Measurements from ENCODE around the gene GDF2. TPM values are rescaled to one million over a fixed set of nuclear protein-coding genes. Genes with fewer than 3 reads are reported as not detected.

GDF2 gene
- total RNA-seq, 3 donors from 2014 or later (not counting 1 experiment from before 2014, with no cell fraction given): not detected

GRCh38 chr10:47309408-47310089, 12.7 kb upstream of the GDF2 start:
- Mint-ChIP-seq H3K4me3 (no peak overlapping the region), H3K4me1 (no peaks in the 10 kb centered on the region), H3K27ac (no peak overlapping the region), H3K27me3 (ENCODE audit: low read depth in 2 of 2) (no peaks in the 10 kb centered on the region), H3K9me3 (no peaks in the 10 kb centered on the region), H3K36me3 (no peaks in the 10 kb centered on the region)
- H3K9me3 ChIP-seq (ENCODE audit: control insufficient read depth, insufficient read depth, low read length): no peaks in the 10 kb centered on the region
- intact Hi-C loops (cut with micrococcal nuclease): no loop called here
- DNase-seq (peak in 1 of 2 donors; percentile 36), ATAC-seq (no peak)
- peaks cover 2% of the 10 kb centered on the region for H3K4me1 ChIP-seq (ENCODE audit: control insufficient read depth, insufficient read depth, low read length)
- H3K36me3 ChIP-seq (ENCODE audit: control insufficient read depth, insufficient read depth, low read length): no peaks in the 10 kb centered on the region
- no peak overlapping the region for H3K4me3 ChIP-seq (ENCODE audit: low read length)
- 87% methylated on average over 33 of the region's 34 CpGs for WGBS (ENCODE audit: insufficient coverage)
- TF ChIP-seq CTCF (IDR thresholded peaks at IDR 0.05): no peak
- H3K27ac ChIP-seq (ENCODE audit: low read length): no peak overlapping the region
- no peaks in the 10 kb centered on the region for H3K27me3 ChIP-seq (ENCODE audit: control insufficient read depth, insufficient read depth, low read length)

- H3K4me3 Mint-ChIP-seq: no peak overlapping the region
- H3K4me1 ChIP-seq (ENCODE audit: control insufficient read depth, insufficient read depth, low read length): peaks cover 2% of the 10 kb centered on the region
Observed at GRCh38 chr10:47310090-47310505, 12.2 kb upstream of the GDF2 start.

GRCh38 chr10:47311193-47311931, 10.9 kb upstream of the GDF2 start:
- H3K4me3 ChIP-seq (ENCODE audit: low read length): no peak overlapping the region
- no peak for TF ChIP-seq CTCF (IDR thresholded peaks at IDR 0.05)
- DNase-seq (peak in 1 of 2 donors; percentile 80), ATAC-seq (peak in 2 of 3 donors; percentile 12 to 48)
- no peaks in the 10 kb centered on the region for H3K36me3 ChIP-seq (ENCODE audit: control insufficient read depth, insufficient read depth, low read length)
- H3K4me1 ChIP-seq (ENCODE audit: control insufficient read depth, insufficient read depth, low read length): peaks cover 2% of the 10 kb centered on the region
- WGBS (ENCODE audit: insufficient coverage): 71% methylated on average over 10 of the region's 10 CpGs
- Mint-ChIP-seq H3K27ac (no peak overlapping the region), H3K4me3 (no peak overlapping the region), H3K36me3 (no peaks in the 10 kb centered on the region), H3K9me3 (no peaks in the 10 kb centered on the region), H3K4me1 (no peaks in the 10 kb centered on the region), H3K27me3 (ENCODE audit: low read depth in 2 of 2) (no peaks in the 10 kb centered on the region)
- no peaks in the 10 kb centered on the region for H3K9me3 ChIP-seq (ENCODE audit: control insufficient read depth, insufficient read depth, low read length)
- H3K27ac ChIP-seq (ENCODE audit: low read length): no peak overlapping the region
- intact Hi-C loops (cut with micrococcal nuclease): no loop called here
- no peaks in the 10 kb centered on the region for H3K27me3 ChIP-seq (ENCODE audit: control insufficient read depth, insufficient read depth, low read length)

More at GRCh38 chr10:47310090-47310505, 12.2 kb upstream of the GDF2 start:
- Histone ChIP-seq H3K9me3 (ENCODE audit: control insufficient read depth, insufficient read depth, low read length) (no peaks in the 10 kb centered on the region), H3K27me3 (ENCODE audit: control insufficient read depth, insufficient read depth, low read length) (no peaks in the 10 kb centered on the region), H3K27ac (ENCODE audit: low read length) (no peak overlapping the region), H3K36me3 (ENCODE audit: control insufficient read depth, insufficient read depth, low read length) (no peaks in the 10 kb centered on the region), H3K4me3 (ENCODE audit: low read length) (no peak overlapping the region)
- intact Hi-C loops (cut with micrococcal nuclease): no loop called here
- TF ChIP-seq CTCF (IDR thresholded peaks at IDR 0.05): no peak
- no peak overlapping the region for H3K27ac Mint-ChIP-seq
- no peaks in the 10 kb centered on the region for H3K27me3 Mint-ChIP-seq (ENCODE audit: low read depth in 2 of 2)
- no peaks in the 10 kb centered on the region for H3K9me3 Mint-ChIP-seq
- no peaks in the 10 kb centered on the region for H3K36me3 Mint-ChIP-seq
- ATAC-seq (no peak), DNase-seq (no peak)
- 96% methylated on average over 37 of the region's 37 CpGs for WGBS (ENCODE audit: insufficient coverage)
- no peaks in the 10 kb centered on the region for H3K4me1 Mint-ChIP-seq
